NOMO-1 (cell line): Measurements from ENCODE around the gene ACSS3.
"Not testable (repeated sequence)": the region's sequence is repeated elsewhere in the genome, so short reads cannot be mapped to it uniquely, and the experiment has no call there.

Experiments used
- DNase-seq, 2 experiments: peaks; one replicate each; lab custom pipeline; 2025; ENCODE audit not compliant: unreplicated experiment in 2 of 2; lab: John Stamatoyannopoulos, UW

Gene ACSS3, protein sequence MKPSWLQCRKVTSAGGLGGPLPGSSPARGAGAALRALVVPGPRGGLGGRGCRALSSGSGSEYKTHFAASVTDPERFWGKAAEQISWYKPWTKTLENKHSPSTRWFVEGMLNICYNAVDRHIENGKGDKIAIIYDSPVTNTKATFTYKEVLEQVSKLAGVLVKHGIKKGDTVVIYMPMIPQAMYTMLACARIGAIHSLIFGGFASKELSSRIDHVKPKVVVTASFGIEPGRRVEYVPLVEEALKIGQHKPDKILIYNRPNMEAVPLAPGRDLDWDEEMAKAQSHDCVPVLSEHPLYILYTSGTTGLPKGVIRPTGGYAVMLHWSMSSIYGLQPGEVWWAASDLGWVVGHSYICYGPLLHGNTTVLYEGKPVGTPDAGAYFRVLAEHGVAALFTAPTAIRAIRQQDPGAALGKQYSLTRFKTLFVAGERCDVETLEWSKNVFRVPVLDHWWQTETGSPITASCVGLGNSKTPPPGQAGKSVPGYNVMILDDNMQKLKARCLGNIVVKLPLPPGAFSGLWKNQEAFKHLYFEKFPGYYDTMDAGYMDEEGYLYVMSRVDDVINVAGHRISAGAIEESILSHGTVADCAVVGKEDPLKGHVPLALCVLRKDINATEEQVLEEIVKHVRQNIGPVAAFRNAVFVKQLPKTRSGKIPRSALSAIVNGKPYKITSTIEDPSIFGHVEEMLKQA

DNA sequence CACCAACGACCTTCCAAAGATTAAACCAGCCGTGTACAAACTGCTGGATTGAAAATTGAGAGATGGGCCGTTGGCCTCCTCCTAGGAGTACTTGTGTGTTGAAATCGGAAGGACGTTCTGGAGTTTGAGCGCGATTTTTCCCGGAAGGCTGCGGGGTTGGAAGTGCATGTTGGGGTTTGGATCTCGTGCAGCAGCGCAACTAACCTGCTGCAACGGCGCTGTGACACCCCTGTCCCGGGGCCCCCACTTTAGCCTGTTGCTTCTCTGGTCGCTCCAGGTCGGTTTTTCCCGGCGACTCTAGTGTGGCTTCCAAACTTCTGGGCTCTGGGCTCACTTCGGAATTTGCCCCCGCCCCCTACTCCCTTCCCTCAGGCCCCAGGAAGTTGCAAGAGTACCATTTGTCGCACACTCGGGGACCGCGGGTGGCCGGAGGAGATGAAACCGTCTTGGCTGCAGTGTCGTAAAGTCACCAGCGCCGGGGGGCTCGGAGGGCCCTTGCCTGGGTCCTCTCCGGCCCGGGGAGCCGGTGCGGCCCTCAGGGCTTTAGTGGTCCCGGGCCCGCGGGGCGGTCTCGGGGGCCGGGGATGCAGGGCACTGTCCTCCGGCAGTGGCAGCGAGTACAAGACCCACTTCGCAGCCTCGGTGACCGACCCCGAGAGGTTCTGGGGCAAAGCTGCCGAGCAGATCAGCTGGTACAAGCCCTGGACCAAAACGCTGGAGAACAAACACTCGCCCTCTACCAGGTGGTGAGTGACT, at the start of gene ACSS3:
TSS of gene ACSS3 (plus strand) at position 394 of the 756 bp plus-strand sequence. CDS start at position 436, 42 bp downstream.
- no peak for DNase-seq

DNA sequence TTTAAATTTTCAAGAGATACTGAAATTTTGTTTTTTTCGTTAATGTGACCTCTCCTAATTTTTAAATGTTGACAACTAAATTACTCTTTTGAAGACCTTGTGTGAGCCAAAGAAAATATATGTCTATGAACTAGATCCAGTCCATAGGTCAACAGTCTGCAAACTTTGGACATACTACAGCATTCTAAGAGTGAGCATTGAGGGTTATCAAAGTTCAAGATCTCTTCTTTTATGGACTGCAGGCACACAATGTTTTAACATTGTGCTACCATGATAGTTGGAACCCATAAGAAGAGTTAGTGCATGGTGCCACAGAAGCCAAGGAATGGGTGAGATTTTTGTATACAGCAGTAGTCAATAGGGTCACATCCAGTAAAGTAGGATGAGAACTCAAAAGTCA, 43.0 kb upstream of the ACSS3 start:
- DNase-seq: no peak

DNA sequence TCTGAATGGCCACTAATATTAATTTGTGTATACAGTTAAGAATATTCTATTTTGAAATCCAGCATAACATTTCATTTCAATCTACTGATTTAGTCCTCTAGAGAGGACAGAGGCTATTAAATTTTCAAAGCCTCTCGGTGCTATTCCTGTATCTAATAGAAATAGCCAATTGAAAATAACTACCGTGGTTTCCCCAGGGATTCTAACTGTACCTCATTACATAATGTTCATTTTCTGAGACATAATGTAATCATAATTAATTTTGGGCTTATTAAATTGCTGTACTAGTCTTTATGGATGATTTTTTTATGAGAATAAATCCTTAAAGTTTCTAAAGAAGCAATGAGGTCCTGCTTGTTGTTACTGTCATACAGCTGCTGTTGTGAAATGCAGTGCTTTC, 38.6 kb upstream of the ACSS3 start:
- DNase-seq: no peak

DNA sequence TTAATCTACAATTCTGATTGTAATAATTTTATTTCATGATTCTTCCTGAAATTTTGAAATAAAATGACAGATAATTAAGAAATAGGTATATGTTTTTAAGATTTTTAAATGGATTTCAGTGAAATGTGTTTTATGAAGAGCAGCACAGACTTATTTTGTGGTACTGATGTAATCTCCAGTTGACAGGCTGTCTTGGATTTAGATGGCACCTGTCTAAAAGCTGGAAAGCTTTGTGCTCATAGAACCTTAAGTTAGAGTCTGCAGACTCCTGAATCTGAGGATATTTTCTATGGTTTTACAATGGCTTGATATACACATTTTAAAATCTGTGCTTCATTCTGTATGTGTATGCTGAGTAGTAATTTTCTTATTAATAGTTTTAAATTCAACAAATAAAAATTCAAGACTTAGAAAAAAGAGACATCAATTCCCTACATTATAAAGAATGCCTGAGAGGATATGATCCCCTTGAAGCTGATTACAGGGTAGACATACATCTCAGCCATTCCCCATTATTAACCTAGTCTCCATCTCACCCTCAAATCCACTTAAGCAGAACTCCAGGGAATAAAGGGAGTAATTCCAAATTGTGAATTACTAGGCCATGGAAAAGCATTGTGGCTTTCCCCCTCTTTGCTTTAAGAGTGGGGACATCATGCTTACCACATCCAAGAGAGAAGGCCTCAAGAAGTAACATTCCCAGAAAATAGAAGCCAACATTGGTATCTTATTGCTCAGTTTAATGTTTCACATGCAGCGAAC, 33.7 kb upstream of the ACSS3 start:
- DNase-seq: no peak

DNA sequence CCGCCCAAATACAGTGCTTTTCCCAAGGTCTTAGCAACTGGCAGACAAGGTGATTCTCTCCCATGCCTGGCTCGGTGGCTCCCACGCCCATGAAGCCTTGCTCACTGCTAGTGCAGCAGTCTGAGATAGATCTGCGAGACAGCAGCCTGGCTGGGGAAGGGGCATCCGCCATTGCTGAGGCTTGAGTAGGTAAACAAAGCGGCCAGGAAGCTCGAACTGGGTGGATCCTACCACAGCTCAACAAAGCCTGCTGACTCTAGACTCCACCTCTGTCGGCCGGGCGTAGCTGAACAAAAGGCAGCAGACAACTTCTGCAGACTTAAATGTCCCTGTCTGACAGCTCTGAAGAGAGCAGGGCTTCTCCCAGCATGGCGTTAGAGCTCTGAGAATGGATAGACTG, 12.9 kb upstream of the ACSS3 start:
- not testable (repeated sequence) for DNase-seq

DNA sequence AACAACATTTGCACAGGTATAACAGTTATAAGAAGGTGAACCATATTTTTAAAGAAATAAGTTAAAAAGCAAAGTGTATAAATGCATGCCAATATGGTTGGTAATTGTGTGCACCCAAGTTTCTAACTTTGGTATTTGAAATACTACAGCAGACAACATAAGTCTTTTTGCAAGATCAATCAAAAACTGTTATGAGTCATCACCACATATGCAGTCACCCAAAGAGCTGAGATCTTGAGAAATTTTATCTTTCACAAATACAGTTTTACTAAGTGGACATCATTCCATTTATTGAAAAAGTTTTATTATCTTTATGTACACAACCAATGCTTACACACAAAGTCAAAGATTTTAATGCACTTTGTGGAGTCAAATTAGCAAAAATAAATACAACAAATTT, 7.0 kb upstream of the ACSS3 start:
- DNase-seq: no peak

DNA sequence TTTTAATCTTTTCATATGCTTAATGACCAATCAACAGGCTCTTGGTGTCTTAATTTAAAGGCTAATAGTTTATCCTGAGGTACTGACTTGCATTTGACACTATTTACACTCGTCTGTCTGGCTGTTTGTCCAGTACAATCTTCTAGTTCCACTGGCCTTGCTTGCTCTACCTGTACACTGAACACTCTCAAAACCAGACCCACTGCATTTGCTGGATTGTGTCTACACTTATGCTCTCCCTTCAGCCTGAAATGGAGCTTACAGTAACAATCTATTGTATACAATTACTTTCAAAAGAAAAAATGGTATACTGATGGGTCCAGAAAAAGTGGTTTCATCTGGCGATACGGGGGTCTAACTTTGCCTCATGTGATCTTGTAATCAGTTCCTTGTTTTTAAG, 2.3 kb upstream of the ACSS3 start:
- no peak for DNase-seq

DNA sequence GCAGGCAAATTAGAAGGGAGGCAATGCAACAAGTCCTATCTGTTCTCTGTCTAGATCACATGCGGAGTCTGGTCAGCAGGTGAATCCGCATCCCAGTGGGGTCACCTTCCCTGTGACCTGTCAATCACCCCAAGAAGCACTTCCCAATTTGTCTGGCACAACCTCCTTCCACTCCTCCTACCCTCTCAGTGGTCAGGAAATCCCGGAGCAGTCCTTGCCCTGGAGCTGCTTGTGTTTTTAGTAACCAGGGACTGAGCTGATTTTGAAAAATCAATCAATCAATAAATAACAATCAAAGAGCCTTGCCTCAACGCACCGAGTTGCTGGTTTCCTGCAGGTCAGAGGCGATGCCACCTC, 572 bp upstream of the ACSS3 start:
- DNase-seq: no peak

DNA sequence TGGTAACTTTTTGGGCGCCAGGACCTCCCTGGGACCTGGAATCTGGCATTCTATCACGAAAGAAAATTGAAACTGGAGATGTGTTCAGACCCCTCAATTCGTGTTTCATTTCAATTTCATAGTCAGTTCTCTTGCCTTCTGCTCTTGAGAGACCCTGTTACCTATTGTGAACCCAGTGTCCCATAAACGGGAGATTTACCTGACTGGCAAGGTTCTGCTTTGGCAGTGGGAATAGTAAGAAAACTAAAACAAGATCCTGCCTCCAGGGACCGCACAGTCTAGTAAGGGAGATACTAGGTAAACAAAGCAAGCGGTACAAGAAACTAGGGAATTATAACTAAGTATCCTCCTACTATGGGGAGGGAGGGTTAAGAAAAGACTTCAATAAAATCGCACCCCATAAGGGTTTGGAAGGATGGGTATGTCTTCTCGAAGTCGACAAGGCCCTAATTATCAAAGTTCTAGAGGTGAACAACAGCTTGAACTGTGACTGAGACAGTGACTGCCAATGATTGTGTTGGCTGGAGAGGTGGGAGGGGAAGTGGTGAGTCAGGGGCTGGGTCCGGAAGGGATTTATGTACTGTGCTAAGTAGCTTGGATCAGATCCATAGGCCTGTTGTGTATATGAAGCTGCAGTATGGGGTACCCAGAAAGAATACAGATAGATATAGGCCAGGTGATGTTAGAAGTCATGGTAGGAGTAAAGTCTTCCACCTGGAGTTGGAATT, 754 bp downstream of the ACSS3 start:
- no peak for DNase-seq

DNA sequence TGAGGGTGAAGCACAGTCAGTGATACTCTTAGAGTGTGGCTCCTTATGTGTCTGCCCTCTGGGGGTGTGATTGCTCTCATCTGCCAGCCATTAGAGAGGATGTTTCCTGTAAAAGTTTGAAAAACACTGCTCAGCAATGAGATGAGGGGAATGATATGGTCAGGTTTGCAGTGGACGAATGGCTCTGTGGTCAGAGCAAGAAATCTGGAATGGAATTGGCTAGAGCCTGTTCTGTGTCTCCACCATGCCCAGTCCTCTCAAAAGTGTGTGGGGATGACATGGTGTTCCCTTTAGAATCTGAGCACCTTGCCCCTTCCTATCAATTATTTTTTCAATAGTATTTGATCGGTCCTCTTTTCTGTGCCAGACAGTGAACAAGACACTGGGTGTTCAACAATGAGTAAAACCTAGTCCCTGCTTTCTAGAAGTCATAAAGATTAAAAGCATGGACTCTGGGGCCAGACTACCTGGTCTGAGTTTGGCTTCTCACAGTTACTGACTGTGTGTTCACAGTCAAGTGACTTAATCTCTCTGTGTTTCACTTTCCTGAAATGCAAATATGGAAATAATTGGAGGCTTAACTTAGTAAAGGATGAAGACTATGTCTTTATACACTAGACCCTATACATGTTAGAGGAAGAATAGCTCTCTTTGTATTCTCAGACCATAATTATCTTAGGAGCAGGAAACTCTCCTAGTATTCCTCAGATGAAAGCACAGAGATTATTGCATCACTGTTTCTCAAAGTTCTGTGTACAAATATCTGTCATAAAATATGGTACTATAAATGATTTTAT, 1.6 kb downstream of the ACSS3 start:
- no peak for DNase-seq

DNA sequence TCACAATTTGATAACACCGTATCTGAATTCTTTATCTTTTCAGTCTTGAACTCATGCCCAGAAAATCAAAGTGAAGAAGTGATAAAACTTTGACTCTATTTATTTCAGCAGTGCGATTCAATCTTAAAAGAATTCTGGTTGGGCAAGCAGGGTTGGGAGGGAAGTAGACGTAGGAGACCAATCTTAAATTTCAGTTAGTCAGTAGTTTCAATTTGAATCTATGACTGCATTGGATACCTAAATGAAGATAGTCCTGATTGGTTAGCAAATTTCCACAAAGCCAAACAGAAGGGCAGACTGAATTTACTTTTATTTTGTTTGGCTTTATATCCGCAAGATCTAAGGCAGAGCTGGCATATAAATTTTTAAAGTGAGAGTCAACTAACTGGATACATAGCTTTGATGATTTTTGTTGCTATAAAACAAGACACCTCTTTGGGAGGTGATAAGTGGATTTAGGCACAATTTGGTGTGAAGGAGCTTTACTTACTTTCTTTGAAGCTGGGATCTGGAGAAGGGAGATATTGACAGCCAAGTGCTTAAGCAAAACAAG, 2.6 kb downstream of the ACSS3 start:
- DNase-seq: no peak

DNA sequence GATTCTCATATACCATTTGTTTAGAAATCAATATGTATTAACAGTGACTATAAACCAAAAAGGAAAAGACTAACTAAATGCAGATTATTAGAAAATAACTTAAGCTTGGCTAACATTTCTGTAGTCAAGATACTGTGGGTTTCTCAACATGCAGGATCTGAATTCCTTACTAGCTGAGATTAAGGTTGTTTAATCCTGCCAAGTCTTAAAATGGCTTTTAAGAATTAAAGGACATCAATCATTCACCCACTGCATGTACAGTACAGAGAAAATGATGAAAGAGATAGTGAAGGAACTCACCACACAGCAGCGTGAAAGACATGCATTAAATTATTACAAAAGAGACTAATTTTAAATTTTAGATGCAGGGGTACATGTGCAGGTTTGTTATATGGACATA, 3.8 kb downstream of the ACSS3 start:
- no peak for DNase-seq

DNA sequence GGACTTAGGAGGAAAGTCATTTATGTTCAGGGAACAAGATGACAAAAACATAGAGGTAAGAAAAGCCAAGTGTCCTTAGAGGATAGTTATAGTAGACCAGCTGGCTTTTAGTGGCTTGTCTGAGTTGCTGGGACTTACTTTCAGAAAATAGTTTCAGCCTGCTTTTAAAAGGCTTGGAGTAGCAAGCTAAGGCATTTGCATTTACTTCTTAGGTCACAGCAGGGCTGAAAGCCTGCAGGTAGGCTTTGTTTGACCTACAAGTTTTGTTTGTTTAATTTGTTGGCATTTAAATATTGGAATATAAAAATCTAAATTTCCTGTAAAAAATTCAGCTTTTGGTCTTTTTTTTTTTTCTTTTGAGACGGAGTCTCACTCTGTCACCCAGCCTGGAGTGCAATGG, 5.1 kb downstream of the ACSS3 start:
- DNase-seq: no peak

DNA sequence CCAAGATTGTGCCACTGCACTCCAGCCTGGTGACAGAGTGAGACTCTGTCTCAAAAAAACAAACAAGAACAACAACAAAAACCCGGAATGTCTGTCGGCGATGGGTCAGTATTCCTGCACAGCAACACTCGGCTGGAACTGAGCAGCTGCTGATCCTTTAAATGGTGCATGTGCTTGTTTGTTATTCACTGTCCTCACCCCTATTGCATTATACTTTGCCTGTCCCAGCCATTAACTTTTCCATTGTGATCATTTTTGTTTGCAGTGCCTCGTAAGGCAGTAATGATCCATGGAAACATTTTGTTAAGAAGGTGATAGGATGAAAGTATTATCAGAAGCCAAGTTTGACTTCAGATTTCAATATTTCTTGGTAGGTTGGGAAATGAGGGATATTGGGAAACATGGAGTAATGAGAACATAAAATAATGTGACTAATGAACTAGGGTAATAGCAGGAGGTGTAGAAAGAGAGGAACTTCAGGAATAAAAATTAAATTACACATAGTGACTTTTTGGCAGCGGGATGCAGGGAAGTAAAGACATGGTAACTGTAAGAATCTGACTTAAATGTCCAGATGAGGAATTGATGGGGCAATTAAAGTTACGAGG, 6.1 kb downstream of the ACSS3 start:
- DNase-seq: no peak

DNA sequence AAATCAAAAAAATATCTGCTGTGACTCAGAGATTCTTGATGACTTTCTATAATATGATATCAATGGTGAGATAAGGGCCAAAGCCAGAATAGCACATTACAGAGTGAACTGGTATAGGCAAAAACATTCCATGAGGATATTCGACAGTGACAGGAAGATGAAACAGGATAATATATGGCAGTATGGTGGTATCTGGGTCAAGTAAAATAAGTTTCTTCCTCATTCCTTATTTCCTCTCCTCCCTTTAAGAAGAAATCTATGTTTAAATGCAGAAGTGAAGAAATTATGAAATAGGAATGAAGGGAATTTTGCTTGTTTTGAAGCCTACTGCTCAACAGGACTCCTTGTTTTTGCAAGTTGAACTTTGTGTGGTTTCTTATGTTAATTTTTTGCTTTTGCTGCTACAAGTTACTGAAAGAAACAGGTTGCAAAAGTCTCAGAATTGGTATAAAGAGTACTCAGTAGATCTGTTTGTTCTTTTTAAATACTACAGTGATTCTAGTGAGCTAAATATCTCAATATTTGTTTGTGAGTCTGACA, 7.0 kb downstream of the ACSS3 start:
- no peak for DNase-seq

DNA sequence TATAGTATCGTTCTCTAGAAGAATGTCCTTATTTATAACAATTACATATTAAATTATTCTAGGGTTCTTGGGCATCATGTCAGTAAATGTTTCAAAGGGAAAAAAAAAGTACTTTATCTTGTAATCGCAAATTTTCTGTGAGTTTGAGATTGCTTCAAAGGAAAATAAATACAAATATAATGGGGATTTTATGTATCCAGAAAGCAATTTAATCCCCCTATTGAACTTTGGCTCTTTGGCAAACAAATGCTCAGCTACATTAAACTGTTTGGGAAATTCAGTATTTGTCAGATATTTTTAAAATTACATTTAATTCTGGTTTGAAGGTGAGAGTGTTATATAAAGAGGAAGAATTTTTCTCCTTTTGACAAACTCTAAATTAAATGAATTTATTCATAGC, 8.0 kb downstream of the ACSS3 start:
- DNase-seq: no peak

DNA sequence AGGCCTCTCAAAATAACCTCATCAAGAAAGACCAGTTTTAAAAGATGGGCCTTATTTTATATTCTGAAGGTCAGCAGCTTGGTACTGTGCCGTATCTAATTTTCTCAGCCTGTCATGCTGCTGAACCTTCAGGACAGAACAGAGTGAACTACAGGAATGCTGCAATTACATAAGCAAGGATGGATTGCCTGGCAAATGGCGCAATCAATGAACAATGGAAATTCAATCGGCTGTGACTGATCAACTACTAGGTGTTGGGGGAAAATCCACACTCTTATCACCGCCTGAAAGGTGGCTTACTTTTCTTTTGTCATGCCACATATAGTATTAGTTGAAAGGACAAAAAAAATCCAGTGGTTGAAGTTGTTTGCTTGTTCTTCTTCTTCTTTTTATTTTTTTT, 8.5 kb downstream of the ACSS3 start:
- DNase-seq: no peak

DNA sequence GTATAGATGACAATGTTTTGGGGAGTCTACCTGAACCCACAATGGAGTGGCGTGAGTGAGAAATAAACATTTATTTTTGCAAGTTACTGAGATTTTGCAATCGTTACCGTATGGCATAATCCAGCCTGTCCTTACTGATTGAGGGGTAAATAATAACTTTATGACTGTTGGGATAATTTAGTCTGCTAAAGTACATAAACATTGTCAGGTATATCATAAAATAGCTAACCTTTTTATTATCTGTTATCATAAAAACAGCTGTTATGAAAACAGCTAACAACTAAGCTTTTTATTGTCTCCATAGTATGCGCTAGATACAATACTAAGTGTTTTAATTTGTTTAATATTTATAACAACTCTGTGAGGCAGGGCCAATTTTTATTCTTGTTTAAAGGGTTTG, 10.3 kb downstream of the ACSS3 start:
- no peak for DNase-seq

DNA sequence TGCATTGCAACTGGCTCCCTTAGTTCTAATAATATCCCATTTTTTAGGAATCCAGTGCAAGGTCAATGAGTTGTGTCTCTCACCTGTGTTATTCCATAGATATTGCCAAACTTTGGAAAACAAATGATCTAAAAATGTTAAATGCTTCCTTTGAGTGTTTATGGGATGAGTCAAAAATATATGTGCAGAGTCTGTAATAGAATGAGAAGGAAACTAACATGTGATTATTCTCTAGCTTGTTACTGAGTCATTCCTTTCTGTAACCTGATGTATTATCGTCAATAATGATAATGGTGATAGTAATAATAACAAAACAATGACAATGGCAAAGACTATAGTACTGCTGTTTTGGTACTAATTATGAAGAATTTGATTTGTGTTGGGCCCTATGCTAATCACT, 11.5 kb downstream of the ACSS3 start:
- DNase-seq: no peak
